Chondrocyte (in vitro differentiated cells): ENCODE results near the gene PARP12. TPM values are rescaled to one million over a fixed set of nuclear protein-coding genes. Genes with fewer than 3 reads are reported as not detected.

Experiments used
- DNase-seq: peaks from one replicate; pipeline ENCODE4 v3.0.0; 2021; ENCODE audit warnings: mixed read lengths, low spot score
- H3K27ac Mint-ChIP-seq: one replicate; pipeline ENCODE4 v1.8.0; 2021; ENCODE audit warnings: mild to moderate bottlenecking, moderate library complexity, mixed read lengths; ENCODE audit not compliant: unreplicated experiment
- H3K27me3 Mint-ChIP-seq: 2 replicates; pipeline ENCODE4 v1.8.0; 2021; ENCODE audit warnings: low read depth, mixed read lengths
- H3K36me3 Mint-ChIP-seq: 2 replicates; pipeline ENCODE4 v1.8.0; 2021; ENCODE audit warnings: low read depth, mixed read lengths
- H3K4me1 Mint-ChIP-seq: 2 replicates; pipeline ENCODE4 v1.8.0; 2021; ENCODE audit warnings: low read depth, mild to moderate bottlenecking, mixed read lengths
- H3K4me3 Mint-ChIP-seq: one replicate; pipeline ENCODE4 v1.8.0; 2021; ENCODE audit warnings: mild to moderate bottlenecking, moderate library complexity, mixed read lengths; ENCODE audit not compliant: unreplicated experiment
- H3K9me3 Mint-ChIP-seq: 2 replicates; pipeline ENCODE4 v1.8.0; 2021; ENCODE audit warnings: low read depth, mixed read lengths
- CTCF ChIP-seq: fragments of 200-600 bp; sonication (generic); IDR thresholded peaks from 2 replicates; pipeline ENCODE4 v1.5.0; 2021; ENCODE audit warnings: antibody characterized with exemption, mild to moderate bottlenecking, moderate library complexity
- total RNA-seq: library from RNA; stranded (reverse); gene quantifications from 3 replicates; pipeline ENCODE4 v1.2.1, GENCODE V29; 2021

The PARP12 gene
- total RNA-seq, 1 donor from 2014 or later: 9.8 TPM

- H3K27me3 Mint-ChIP-seq: peaks cover 8% of the 10 kb centered on the region
- H3K27ac Mint-ChIP-seq: no peak overlapping the region
- no peak for TF ChIP-seq CTCF
- no peak for DNase-seq
- H3K9me3 Mint-ChIP-seq: no peaks in the 10 kb centered on the region
- H3K4me1 Mint-ChIP-seq: peaks cover 3% of the 10 kb centered on the region
- H3K36me3 Mint-ChIP-seq: peaks cover 2% of the 10 kb centered on the region
- no peak overlapping the region for H3K4me3 Mint-ChIP-seq
These were observed 77.9 kb downstream of the PARP12 start for GRCh38 chr7:139984642-139985539.

- Mint-ChIP-seq H3K27ac (no peak overlapping the region), H3K27me3 (peaks cover 4% of the 10 kb centered on the region), H3K4me3 (no peak overlapping the region), H3K36me3 (peaks cover 2% of the 10 kb centered on the region), H3K9me3 (no peaks in the 10 kb centered on the region), H3K4me1 (peaks cover 3% of the 10 kb centered on the region)
- no peak for DNase-seq
- TF ChIP-seq CTCF: no peak
These were observed 79.5 kb downstream of the PARP12 start for GRCh38 chr7:139982927-139983920.

GRCh38 chr7:139981511-139981895, 81.2 kb downstream of the PARP12 start:
- peaks cover 2% of the 10 kb centered on the region for H3K36me3 Mint-ChIP-seq
- peak; percentile 14 for DNase-seq
- no peaks in the 10 kb centered on the region for H3K9me3 Mint-ChIP-seq
- no peak overlapping the region for H3K4me3 Mint-ChIP-seq
- TF ChIP-seq CTCF: no peak
- peaks cover 4% of the 10 kb centered on the region for H3K27me3 Mint-ChIP-seq
- no peak overlapping the region for H3K27ac Mint-ChIP-seq
- H3K4me1 Mint-ChIP-seq: peaks cover 3% of the 10 kb centered on the region

GRCh38 chr7:139976838-139977656, 85.7 kb downstream of the PARP12 start:
- TF ChIP-seq CTCF: no peak
- Mint-ChIP-seq H3K36me3 (no peaks in the 10 kb centered on the region), H3K27ac (no peak overlapping the region), H3K27me3 (peaks cover 14% of the 10 kb centered on the region), H3K4me3 (no peak overlapping the region), H3K9me3 (no peaks in the 10 kb centered on the region), H3K4me1 (peaks cover 3% of the 10 kb centered on the region)
- peak; percentile 8 for DNase-seq
